GM21526 (cell line): ENCODE measurements around the gene MPZL1.

Experiments used
- ATAC-seq: cut with Tn5 transposase; IDR thresholded peaks from one replicate; pipeline ENCODE4 v1.9.1; 2021; ENCODE audit warnings: moderate library complexity; ENCODE audit not compliant: unreplicated experiment, low FRiP score

The MPZL1 gene

GRCh38 chr1:167837326-167837725 is 115.5 kb downstream of the MPZL1 start:
- no peak for ATAC-seq

- ATAC-seq, result no peak
Observed at GRCh38 chr1:167839009-167839408, 117.2 kb downstream of the MPZL1 start.
